SK-N-SH (cell line): ENCODE results near the gene PLCB3.

Experiments
- CTCF ChIP-seq: fragments of 200-600 bp; sonication (generic); IDR thresholded peaks from 2 replicates; pipeline ENCODE4 v1.6.1; 2017; ENCODE audit warnings: antibody characterized with exemption, mild to moderate bottlenecking, moderate library complexity
- JUND ChIP-seq: IDR thresholded peaks from 2 replicates; pipeline ENCODE4 v1.4.0; 2012
- RAD21 ChIP-seq: IDR thresholded peaks from 2 replicates; pipeline ENCODE4 v1.6.1; 2012; ENCODE audit warnings: mild to moderate bottlenecking, low read length
- YY1 ChIP-seq: IDR thresholded peaks from 2 replicates; pipeline ENCODE4 v1.4.0; 2012; ENCODE audit warnings: low read depth, mild to moderate bottlenecking

GRCh38 chr11:64261556-64262080 lies 10.3 kb downstream of the PLCB3 start:
- TF ChIP-seq CTCF (no peak), JUND (no peak), RAD21 (no peak), YY1 (no peak)
